H9 (cell line): Measurements from ENCODE around the gene KCNS3. TPM values are rescaled to one million over a fixed set of nuclear protein-coding genes. Genes with fewer than 3 reads are reported as not detected.

Source experiments
- DNase-seq: peaks from one replicate; pipeline ENCODE4 v3.0.0-alpha.2; 2017
- H2AFZ ChIP-seq: one replicate; pipeline ENCODE4 v1.6.1; 2013; ENCODE audit warnings: mild to moderate bottlenecking, low read length, control low read depth, moderate library complexity
- H2AK5ac ChIP-seq: 2 replicates; pipeline ENCODE4 v1.6.1; 2013; ENCODE audit warnings: low read length, control low read depth, mixed read lengths; ENCODE audit not compliant: insufficient read length
- H2BK120ac ChIP-seq: one replicate; pipeline ENCODE4 v1.6.1; 2013; ENCODE audit warnings: low read depth, mild to moderate bottlenecking, low read length, control low read depth, inconsistent platforms; ENCODE audit not compliant: poor library complexity, severe bottlenecking
- H2BK12ac ChIP-seq: 2 replicates; pipeline ENCODE4 v1.6.1; 2013; ENCODE audit warnings: low read length, control low read depth, mixed read lengths, low read depth; ENCODE audit not compliant: insufficient read length
- H2BK15ac ChIP-seq: 2 replicates; pipeline ENCODE4 v1.6.1; 2013; ENCODE audit warnings: low read depth, low read length, control low read depth
- H2BK20ac ChIP-seq: one replicate; pipeline ENCODE4 v1.6.1; 2013; ENCODE audit warnings: low read depth, mild to moderate bottlenecking, low read length, control low read depth, inconsistent platforms; ENCODE audit not compliant: poor library complexity, severe bottlenecking
- H2BK5ac ChIP-seq: 2 replicates; pipeline ENCODE4 v1.6.1; 2013; ENCODE audit warnings: low read length, control low read depth, mixed read lengths; ENCODE audit not compliant: insufficient read length
- H3K14ac ChIP-seq: 2 replicates; pipeline ENCODE4 v1.6.1; 2013; ENCODE audit warnings: low read length, control low read depth; ENCODE audit not compliant: insufficient read depth
- H3K18ac ChIP-seq: 2 replicates; pipeline ENCODE4 v1.6.1; 2013; ENCODE audit warnings: low read depth, mild to moderate bottlenecking, mixed read lengths, low read length, control low read depth; ENCODE audit not compliant: insufficient read length
- H3K23ac ChIP-seq: 2 replicates; pipeline ENCODE4 v1.6.1; 2013; ENCODE audit warnings: low read length, control low read depth, mixed read lengths, low read depth; ENCODE audit not compliant: insufficient read length
- H3K23me2 ChIP-seq: 2 replicates; pipeline ENCODE4 v1.6.1; 2013; ENCODE audit warnings: low read depth, mild to moderate bottlenecking, mixed read lengths, low read length, control low read depth; ENCODE audit not compliant: insufficient read length, poor library complexity, severe bottlenecking
- H3K27ac ChIP-seq: 2 replicates; pipeline ENCODE4 v1.5.1; 2013; ENCODE audit warnings: low read length, control low read depth, mixed read lengths, low read depth; ENCODE audit not compliant: insufficient read length
- H3K27me3 ChIP-seq: 2 replicates; pipeline ENCODE4 v1.6.1; 2013; ENCODE audit warnings: low read length, control low read depth, inconsistent platforms; ENCODE audit not compliant: insufficient read depth
- H3K4ac ChIP-seq: 2 replicates; pipeline ENCODE4 v1.6.1; 2013; ENCODE audit warnings: low read depth, mild to moderate bottlenecking, control low read depth, inconsistent platforms, low read length, moderate library complexity
- H3K4me1 ChIP-seq: 2 replicates; pipeline ENCODE4 v1.6.1; 2013; ENCODE audit warnings: low read length, control low read depth, inconsistent platforms; ENCODE audit not compliant: insufficient read depth
- H3K4me2 ChIP-seq: 2 replicates; pipeline ENCODE4 v1.6.1; 2013; ENCODE audit warnings: low read length, control low read depth, mixed read lengths; ENCODE audit not compliant: insufficient read length, insufficient read depth
- H3K56ac ChIP-seq: 2 replicates; pipeline ENCODE4 v1.6.1; 2013; ENCODE audit warnings: low read depth, mild to moderate bottlenecking, mixed read lengths, low read length, control low read depth; ENCODE audit not compliant: insufficient read length
- H3K79me1 ChIP-seq: 2 replicates; pipeline ENCODE4 v1.6.1; 2013; ENCODE audit warnings: low read depth, mild to moderate bottlenecking, moderate library complexity, low read length, control low read depth, inconsistent platforms; ENCODE audit not compliant: insufficient read depth, poor library complexity, severe bottlenecking
- H3K79me2 ChIP-seq: 2 replicates; pipeline ENCODE4 v1.6.1; 2013; ENCODE audit warnings: low read length, control low read depth, inconsistent platforms; ENCODE audit not compliant: insufficient read depth
- H3K9ac ChIP-seq: 2 replicates; pipeline ENCODE4 v1.6.1; 2013; ENCODE audit warnings: low read length, control low read depth, mixed read lengths; ENCODE audit not compliant: insufficient read length; ENCODE audit errors: extremely low read depth
- H3K9me3 ChIP-seq: one replicate; pipeline ENCODE4 v1.6.1; 2013; ENCODE audit warnings: low read depth, low read length, inconsistent platforms; ENCODE audit not compliant: control insufficient read depth
- H3T11ph ChIP-seq: one replicate; pipeline ENCODE4 v1.6.1; 2013; ENCODE audit warnings: mild to moderate bottlenecking, low read length, control low read depth, inconsistent platforms
- H4K20me1 ChIP-seq: one replicate; pipeline ENCODE4 v1.6.1; 2013; ENCODE audit not compliant: control insufficient read depth, insufficient read length, insufficient read depth
- H4K5ac ChIP-seq: 2 replicates; pipeline ENCODE4 v1.6.1; 2013; ENCODE audit warnings: low read depth, mild to moderate bottlenecking, mixed read lengths, low read length, control low read depth; ENCODE audit not compliant: insufficient read length
- H4K8ac ChIP-seq: replicated peaks from 2 replicates; pipeline ENCODE4 v1.6.1; 2013; ENCODE audit warnings: low read length, control low read depth, mixed read lengths, low read depth; ENCODE audit not compliant: insufficient read length
- H4K91ac ChIP-seq: 2 replicates; pipeline ENCODE4 v1.6.1; 2013; ENCODE audit warnings: low read depth, mild to moderate bottlenecking, moderate library complexity, mixed read lengths, low read length, control low read depth; ENCODE audit not compliant: insufficient read length
- H3K27ac Mint-ChIP-seq, 3 experiments: 2 replicates in 2 of 3; 3 replicates in 1 of 3; pipeline ENCODE4 v1.8.0; 2020 to 2021; ENCODE audit warnings: mixed read lengths in 3 of 3, mild to moderate bottlenecking in 1 of 3, moderate library complexity in 1 of 3
- H3K27me3 Mint-ChIP-seq: 2 replicates; pipeline ENCODE4 v1.8.0; 2021; ENCODE audit warnings: low read depth, mild to moderate bottlenecking, moderate library complexity, mixed read lengths
- H3K36me3 Mint-ChIP-seq, 3 experiments: 2 replicates in 2 of 3; 3 replicates in 1 of 3; pipeline ENCODE4 v1.8.0; 2020 to 2021; ENCODE audit warnings: low read depth in 3 of 3, mixed read lengths in 3 of 3; ENCODE audit not compliant: insufficient read depth in 1 of 3
- H3K4me1 Mint-ChIP-seq, 2 experiments: 2 replicates each; pipeline ENCODE4 v1.8.0; 2020; ENCODE audit warnings: mixed read lengths in 2 of 2
- H3K4me3 Mint-ChIP-seq, 2 experiments: 2 replicates in 1 of 2; 3 replicates in 1 of 2; pipeline ENCODE4 v1.8.0; 2020 to 2021; ENCODE audit warnings: mild to moderate bottlenecking in 2 of 2, mixed read lengths in 2 of 2, moderate library complexity in 1 of 2
- H3K9me3 Mint-ChIP-seq, 2 experiments: 2 replicates in 1 of 2; 3 replicates in 1 of 2; pipeline ENCODE4 v1.8.0; 2020; ENCODE audit warnings: mild to moderate bottlenecking in 2 of 2, mixed read lengths in 2 of 2, moderate library complexity in 1 of 2
- WGBS: extraction: QIAGEN DNeasy Blood & Tissue Kit; methylation state at CpG from one replicate; pipeline ENCODE4 v1.1.7; 2013; ENCODE audit warnings: missing lambda C conversion rate, low lambda C conversion rate, mixed read lengths; ENCODE audit not compliant: insufficient read length; ENCODE audit errors: extremely low coverage; 5-methylcytosine and 5-hydroxymethylcytosine counted together
- total RNA-seq: library from RNA; stranded (reverse); gene quantifications from 2 replicates; pipeline ENCODE4 v1.2.1, GENCODE V29; 2021
- TF ChIP-seq, protein P1 (sequence below): fragments of 200-600 bp; sonication (generic); conservative IDR thresholded peaks from 3 replicates; pipeline ENCODE4 v1.8.0; 2021; ENCODE audit warnings: antibody characterized with exemption, mild to moderate bottlenecking

Gene KCNS3
- total RNA-seq, 1 experiment from 2014 or later: 8.0 TPM

DNA sequence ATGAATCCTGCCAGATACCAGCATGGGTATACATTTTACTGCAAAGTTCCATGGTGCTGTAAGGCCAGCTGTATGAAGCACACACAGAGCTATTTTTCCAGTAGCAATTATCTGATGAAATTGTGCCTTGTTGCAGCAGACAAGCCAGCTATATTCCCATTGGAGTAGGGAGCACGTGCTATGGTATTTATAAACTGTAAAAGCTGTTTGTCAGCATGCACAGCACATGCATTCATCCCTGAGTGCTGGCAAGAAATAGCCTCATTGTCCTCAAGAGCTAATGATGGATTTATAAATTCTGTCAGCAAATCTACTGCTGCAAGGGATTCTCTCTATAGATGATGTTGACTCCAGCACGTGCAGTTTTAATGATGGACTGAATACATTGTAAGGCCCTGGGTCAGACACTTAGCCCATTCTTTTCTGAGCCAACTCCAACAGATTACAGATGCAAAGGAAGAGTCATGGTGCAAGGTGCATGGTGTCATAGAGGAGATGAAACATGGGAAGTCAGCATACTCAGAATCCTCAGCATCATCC, 61.7 kb downstream of the KCNS3 start:
- Histone ChIP-seq H3K27ac (no peak overlapping the region), H3K23me2 (no peaks in the 10 kb centered on the region), H2BK20ac (no peak overlapping the region), H4K8ac (no peak overlapping the region), H3K56ac (no peak overlapping the region), H2BK120ac (no peak overlapping the region), H4K20me1 (no peaks in the 10 kb centered on the region), H2AK5ac (no peak overlapping the region), H3K4me2 (no peak overlapping the region), H3K79me1 (no peaks in the 10 kb centered on the region), H3K4ac (no peak overlapping the region), H3K23ac (no peak overlapping the region), H4K91ac (no peak overlapping the region), H3K4me1 (peaks cover 3% of the 10 kb centered on the region; the same call in 1 of the 2 replicates), H4K5ac (no peak overlapping the region), H3K27me3 (no peaks in the 10 kb centered on the region), H3K9me3 (no peaks in the 10 kb centered on the region), H2AFZ (no peak overlapping the region), H3K18ac (no peak overlapping the region), H3T11ph (no peak overlapping the region), H3K14ac (no peak overlapping the region), H3K79me2 (no peaks in the 10 kb centered on the region), H2BK5ac (no peak overlapping the region), H2BK12ac (no peak overlapping the region), H2BK15ac (no peak overlapping the region), H3K9ac (no peak overlapping the region)
- DNase-seq: no peak
- TF ChIP-seq, protein P1, sequence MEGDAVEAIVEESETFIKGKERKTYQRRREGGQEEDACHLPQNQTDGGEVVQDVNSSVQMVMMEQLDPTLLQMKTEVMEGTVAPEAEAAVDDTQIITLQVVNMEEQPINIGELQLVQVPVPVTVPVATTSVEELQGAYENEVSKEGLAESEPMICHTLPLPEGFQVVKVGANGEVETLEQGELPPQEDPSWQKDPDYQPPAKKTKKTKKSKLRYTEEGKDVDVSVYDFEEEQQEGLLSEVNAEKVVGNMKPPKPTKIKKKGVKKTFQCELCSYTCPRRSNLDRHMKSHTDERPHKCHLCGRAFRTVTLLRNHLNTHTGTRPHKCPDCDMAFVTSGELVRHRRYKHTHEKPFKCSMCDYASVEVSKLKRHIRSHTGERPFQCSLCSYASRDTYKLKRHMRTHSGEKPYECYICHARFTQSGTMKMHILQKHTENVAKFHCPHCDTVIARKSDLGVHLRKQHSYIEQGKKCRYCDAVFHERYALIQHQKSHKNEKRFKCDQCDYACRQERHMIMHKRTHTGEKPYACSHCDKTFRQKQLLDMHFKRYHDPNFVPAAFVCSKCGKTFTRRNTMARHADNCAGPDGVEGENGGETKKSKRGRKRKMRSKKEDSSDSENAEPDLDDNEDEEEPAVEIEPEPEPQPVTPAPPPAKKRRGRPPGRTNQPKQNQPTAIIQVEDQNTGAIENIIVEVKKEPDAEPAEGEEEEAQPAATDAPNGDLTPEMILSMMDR: no peak
- H3K27ac Mint-ChIP-seq: no peak overlapping the region
- peaks cover 2 to 12% (median 3%) of the 10 kb centered on the region in 3 experiments; a peak in 5 of 7 replicates for H3K36me3 Mint-ChIP-seq
- no CpG with 5 or more reads among the region's 2 CpGs for WGBS
- H3K4me1 Mint-ChIP-seq: peaks cover 7 to 8% of the 10 kb centered on the region in 2 experiments
- no peaks in the 10 kb centered on the region; the same call in 1 of the 2 replicates for H3K27me3 Mint-ChIP-seq
- H3K4me3 Mint-ChIP-seq: no peak overlapping the region
- H3K9me3 Mint-ChIP-seq: peaks cover 4 to 6% of the 10 kb centered on the region in 2 experiments; a peak in 4 of 5 replicates
